Keratinocyte (primary cell): Measurements from ENCODE around the gene RDH16. TPM values are rescaled to one million over a fixed set of nuclear protein-coding genes. Genes with fewer than 3 reads are reported as not detected.
"Not testable (repeated sequence)": the region's sequence is repeated elsewhere in the genome, so short reads cannot be mapped to it uniquely, and the experiment has no call there.

Source experiments
- DNase-seq: peaks from one replicate; pipeline ENCODE4 v3.0.0-alpha.2; 2011; ENCODE audit warnings: low read depth, missing footprints, low spot score
- FAIRE-seq: peaks from 2 replicates; lab custom pipeline; 2011; peaks lifted over from hg19 to GRCh38; lab: Jason Lieb, UNC
- H2AFZ ChIP-seq: 2 replicates; pipeline ENCODE4 v1.6.0; 2012; ENCODE audit warnings: low read length, control low read depth, inconsistent platforms; ENCODE audit not compliant: control insufficient read depth
- H3K27ac ChIP-seq: 2 replicates; pipeline ENCODE4 v1.5.1; 2011; ENCODE audit warnings: low read length; ENCODE audit not compliant: control insufficient read depth, insufficient read depth
- H3K27me3 ChIP-seq: 3 replicates; pipeline ENCODE4 v1.6.0; 2011; ENCODE audit warnings: low read length; ENCODE audit not compliant: control insufficient read depth, insufficient read depth; ENCODE audit errors: extremely low read depth
- H3K36me3 ChIP-seq, 2 experiments: 2 replicates in 1 of 2; 3 replicates in 1 of 2; pipeline ENCODE4 v1.5.1; 2011; ENCODE audit warnings: low read length in 2 of 2, mild to moderate bottlenecking in 1 of 2; ENCODE audit not compliant: control insufficient read depth in 2 of 2, insufficient read depth in 2 of 2; ENCODE audit errors: extremely low read depth in 1 of 2
- H3K4me1 ChIP-seq: 3 replicates; pipeline ENCODE4 v1.5.1; 2011; ENCODE audit warnings: low read length; ENCODE audit not compliant: control insufficient read depth, insufficient read depth; ENCODE audit errors: extremely low read depth
- H3K4me2 ChIP-seq: 3 replicates; pipeline ENCODE4 v1.6.0; 2011; ENCODE audit warnings: low read depth, low read length; ENCODE audit not compliant: control insufficient read depth, insufficient read depth; ENCODE audit errors: extremely low read depth
- H3K4me3 ChIP-seq, 3 experiments: fragments of 200-600 bp in 1 of 3; sonication (generic) in 1 of 3; 2 replicates in 2 of 3; 3 replicates in 1 of 3; pipeline ENCODE4 v1.5.1; 2011 to 2016; ENCODE audit warnings: low read length in 3 of 3, mild to moderate bottlenecking in 3 of 3, control low read depth in 2 of 3, inconsistent platforms in 1 of 3, low read depth in 1 of 3, mixed read lengths in 1 of 3, mixed run types in 1 of 3, moderate library complexity in 1 of 3; ENCODE audit not compliant: control insufficient read depth in 2 of 3, insufficient read depth in 2 of 3; ENCODE audit errors: extremely low read depth in 1 of 3
- H3K79me2 ChIP-seq: 2 replicates; pipeline ENCODE4 v1.6.0; 2012; ENCODE audit warnings: low read length; ENCODE audit not compliant: control insufficient read depth, insufficient read depth
- H3K9ac ChIP-seq: 3 replicates; pipeline ENCODE4 v1.6.0; 2011; ENCODE audit warnings: low read length; ENCODE audit not compliant: control insufficient read depth, insufficient read depth; ENCODE audit errors: extremely low read depth
- H3K9me1 ChIP-seq: 3 replicates; pipeline ENCODE4 v1.6.0; 2011; ENCODE audit warnings: low read length; ENCODE audit not compliant: control insufficient read depth, insufficient read depth; ENCODE audit errors: extremely low read depth
- H3K9me3 ChIP-seq: 2 replicates; pipeline ENCODE4 v1.5.1; 2012; ENCODE audit warnings: low read depth, low read length; ENCODE audit not compliant: control insufficient read depth
- H4K20me1 ChIP-seq: 3 replicates; pipeline ENCODE4 v1.6.0; 2011; ENCODE audit warnings: low read length; ENCODE audit not compliant: control insufficient read depth, insufficient read depth; ENCODE audit errors: extremely low read depth
- CTCF ChIP-seq, 3 experiments: IDR thresholded peaks in 1 of 3; conservative IDR thresholded peaks in 1 of 3; optimal IDR thresholded peaks in 1 of 3; 2 replicates in 2 of 3; 3 replicates in 1 of 3; pipeline versions ENCODE3 to v1.5.1; 2011; ENCODE audit warnings: low read length in 3 of 3, mild to moderate bottlenecking in 3 of 3, moderate library complexity in 2 of 3, control low read depth in 1 of 3, inconsistent platforms in 1 of 3; ENCODE audit not compliant: insufficient read depth in 2 of 3; ENCODE audit errors: extremely low read depth in 1 of 3
- EZH2 ChIP-seq: IDR thresholded peaks from one replicate; pipeline ENCODE4 v1.6.1; 2012; ENCODE audit warnings: inconsistent platforms, mild to moderate bottlenecking, low read length, moderate library complexity
- dilution Hi-C: fragments of 300-500 bp; cut with MboI; formaldehyde crosslinking; loops from one replicate; pipeline ENCODE4 v1.7.0; 2020; ENCODE audit warnings: low sequenced_read_pairs; ENCODE audit not compliant: extremely low pct_ligation_motif_present
- polyA plus RNA-seq, 5 experiments: library from polyadenylated mRNA; depleted of rRNA in 3 of 5; stranded (reverse) in 3 of 5; stranded (forward) in 1 of 5; unstranded in 1 of 5; fragments of >200 nt; gene quantifications; 1 replicate in 1 of 5; 2 replicates in 3 of 5; 3 replicates in 1 of 5; pipeline versions ENCODE4 v1.2.1 to v1.2.3, GENCODE V29; 2011 to 2012; ENCODE audit warnings: missing spikeins in 2 of 5, low read depth in 1 of 5, low replicate concordance in 1 of 5

RDH16 gene
- polyA plus RNA-seq, 1 donor (not counting 4 experiments of a cell fraction or from before 2014, with no cell fraction given), result 0.21 TPM

DNA sequence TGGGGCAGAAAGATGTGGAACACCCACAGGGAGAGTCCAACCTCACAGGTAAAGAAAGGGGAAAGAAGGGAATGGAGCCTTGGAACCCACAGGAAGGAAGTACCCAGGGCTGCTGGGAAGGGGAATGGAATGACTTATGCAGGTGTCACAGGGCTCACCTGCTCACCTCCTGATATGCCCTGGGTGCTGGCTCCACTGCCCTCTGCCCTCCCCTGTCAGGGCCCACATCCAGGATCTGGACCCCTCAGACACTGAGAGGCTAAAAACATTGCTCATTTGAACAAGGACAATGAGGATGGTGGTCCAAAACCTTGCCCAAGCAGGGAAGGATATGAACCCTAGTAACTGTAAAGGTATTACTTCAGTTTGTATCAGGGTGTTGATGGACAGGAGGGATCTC lies 29.6 kb upstream of the RDH16 start:
- no peak for FAIRE-seq
- H2AFZ ChIP-seq, result no peak overlapping the region

GRCh38 chr12:56985714-56986113 lies 28.3 kb upstream of the RDH16 start:
- H3K79me2 ChIP-seq, H2AFZ ChIP-seq, H3K27me3 ChIP-seq, H3K36me3 ChIP-seq, H3K9me1 ChIP-seq, H3K9me3 ChIP-seq, H4K20me1 ChIP-seq, H3K9ac ChIP-seq, H3K4me3 ChIP-seq, dilution Hi-C loops: not testable (repeated sequence)
- peak; percentile 96 for FAIRE-seq
- DNase-seq, result peak; percentile 95
- peak overlapping the region; percentile 39 for H3K27ac ChIP-seq
- peak; percentile 8 to 19 (median 13) for TF ChIP-seq CTCF (optimal IDR thresholded peaks at IDR 0.05 in 1 of 3, IDR thresholded peaks at IDR 0.05 in 1 of 3, conservative IDR thresholded peaks at IDR 0.05 in 1 of 3; ENCODE audit: extremely low read depth in 1 of 3, insufficient read depth in 2 of 3, low read length in 3 of 3)
- peaks cover 18% of the 10 kb centered on the region for H3K4me1 ChIP-seq
- H3K4me2 ChIP-seq, result peak overlapping the region; percentile 50

More for the DNA sequence above, 29.6 kb upstream of the RDH16 start:
- no peaks in the 10 kb centered on the region for H3K79me2 ChIP-seq
- H4K20me1 ChIP-seq, result no peaks in the 10 kb centered on the region
- H3K4me1 ChIP-seq, result peaks cover 24% of the 10 kb centered on the region
- no peaks in the 10 kb centered on the region for H3K9me3 ChIP-seq
- H3K4me3 ChIP-seq, result no peak overlapping the region
- H3K9ac ChIP-seq, result no peak overlapping the region
- H3K27me3 ChIP-seq, result no peaks in the 10 kb centered on the region
- peaks cover 3% of the 10 kb centered on the region for H3K9me1 ChIP-seq
- H3K4me2 ChIP-seq, result no peak overlapping the region
- dilution Hi-C loops, result no loop called here
- DNase-seq, result no peak
- no peaks in the 10 kb centered on the region for H3K36me3 ChIP-seq
- no peak for TF ChIP-seq CTCF (optimal IDR thresholded peaks at IDR 0.05 in 1 of 3, IDR thresholded peaks at IDR 0.05 in 1 of 3, conservative IDR thresholded peaks at IDR 0.05 in 1 of 3; ENCODE audit: extremely low read depth in 1 of 3, insufficient read depth in 2 of 3, low read length in 3 of 3)
- TF ChIP-seq EZH2, result no peak
- H3K27ac ChIP-seq, result no peak overlapping the region
